ENCODE data around the gene TLX3.
"Not testable (repeated sequence)": the region's sequence is repeated elsewhere in the genome, so short reads cannot be mapped to it uniquely, and the experiment has no call there.

Gene TLX3

DNA sequence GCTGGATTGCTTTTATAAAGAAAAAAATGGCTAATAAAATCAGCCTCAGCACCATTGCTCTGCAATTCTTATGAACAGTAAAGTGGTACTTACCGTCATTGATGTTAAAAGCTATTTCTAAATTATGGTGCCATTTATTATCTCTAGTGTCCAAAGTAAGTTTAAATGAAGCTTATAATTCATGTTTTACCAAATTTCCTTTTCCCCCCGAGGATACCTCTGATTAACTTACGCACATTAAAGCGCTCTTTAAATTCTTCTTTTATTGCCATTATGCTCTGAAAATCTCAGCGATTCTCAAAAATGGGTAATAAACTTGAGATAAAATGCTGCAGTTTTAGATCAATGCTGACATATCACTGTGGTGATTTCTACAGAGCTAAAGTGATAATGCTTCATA, 13.5 kb downstream of the TLX3 start:
- DNase-seq (ENCODE audit: low read depth in 3 of 3, low spot score in 1 of 3), result no peak

DNA sequence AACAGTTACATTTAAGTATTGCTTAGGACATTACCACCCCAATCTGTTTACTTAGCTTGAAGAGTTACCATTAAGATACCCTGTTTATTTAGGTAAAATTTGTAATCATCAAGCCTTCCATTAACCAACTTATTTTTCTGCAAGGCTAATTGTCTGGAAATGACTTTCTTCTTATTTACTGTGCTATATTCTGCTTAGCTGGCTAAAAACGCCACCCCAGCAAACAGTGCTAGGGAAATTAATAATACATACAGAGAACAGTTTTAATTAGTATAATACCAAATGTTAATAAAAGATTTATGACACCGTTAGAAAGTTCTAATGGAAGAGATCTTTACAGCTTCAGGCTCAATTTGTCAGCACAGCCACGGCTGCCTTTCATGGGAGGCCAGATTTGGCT, 14.0 kb downstream of the TLX3 start:
- no peak for DNase-seq (ENCODE audit: low read depth in 3 of 3, low spot score in 1 of 3)

DNA sequence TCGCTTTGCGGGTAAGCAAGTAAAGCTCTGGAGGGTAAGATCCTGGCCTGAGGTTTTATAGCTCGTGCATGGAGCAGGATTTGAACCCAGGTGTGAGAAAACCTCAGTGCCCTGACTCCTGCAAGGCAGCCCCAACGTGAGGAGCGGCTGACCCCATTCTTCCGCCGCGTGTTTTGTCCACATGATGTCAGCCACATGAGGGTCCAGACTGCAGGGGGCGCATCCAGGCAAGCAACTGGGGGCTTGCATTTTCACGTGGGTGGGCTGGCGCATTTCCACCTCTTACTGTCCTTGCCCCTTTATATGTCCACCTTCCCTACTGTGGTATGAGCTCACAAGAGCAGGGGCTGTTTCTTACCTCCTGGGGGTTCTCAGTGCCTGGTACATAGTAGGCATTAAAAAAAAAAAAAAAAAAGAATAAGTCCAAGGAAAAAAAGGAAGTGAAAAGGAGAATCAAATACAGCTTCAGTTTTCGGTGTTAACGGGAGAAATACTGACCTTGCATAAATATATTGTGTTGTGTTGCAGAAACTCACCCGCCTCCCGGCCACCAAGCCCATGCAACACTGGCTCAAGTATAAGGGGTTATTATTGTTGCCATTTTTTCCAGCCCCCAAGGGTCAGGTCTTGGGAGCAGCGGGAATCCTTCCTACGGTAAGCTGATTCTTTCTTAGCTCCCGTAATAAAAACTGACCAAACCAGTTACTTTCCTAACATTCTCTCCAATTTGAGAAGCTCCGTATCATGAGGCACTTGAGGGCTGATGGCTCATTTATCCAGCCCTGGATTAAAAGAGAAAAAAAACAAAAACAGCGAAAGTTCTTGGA, 15.0 kb downstream of the TLX3 start:
- no peak for DNase-seq (ENCODE audit: low read depth in 3 of 3, low spot score in 1 of 3)

DNA sequence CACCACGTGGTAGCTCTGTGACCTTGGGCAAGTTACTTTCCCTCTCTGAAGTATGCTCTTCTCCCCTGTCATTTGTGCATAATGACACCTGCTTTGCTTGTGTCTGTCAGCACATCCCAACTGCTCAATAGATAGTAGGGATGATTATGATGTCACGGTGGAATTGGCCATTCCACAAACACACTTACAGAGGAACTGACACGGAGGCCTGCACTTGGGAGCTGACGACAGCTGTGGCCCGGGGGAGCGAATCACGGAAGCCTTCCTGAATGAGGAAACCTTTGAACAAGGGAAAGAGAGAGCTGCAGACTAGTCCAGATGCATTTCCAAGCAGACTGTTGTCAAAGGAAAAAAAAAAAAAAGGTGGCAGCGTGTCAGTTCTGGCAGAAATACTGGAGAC, 21.0 kb downstream of the TLX3 start:
- no peak for DNase-seq (ENCODE audit: low read depth in 3 of 3, low spot score in 1 of 3)

DNA sequence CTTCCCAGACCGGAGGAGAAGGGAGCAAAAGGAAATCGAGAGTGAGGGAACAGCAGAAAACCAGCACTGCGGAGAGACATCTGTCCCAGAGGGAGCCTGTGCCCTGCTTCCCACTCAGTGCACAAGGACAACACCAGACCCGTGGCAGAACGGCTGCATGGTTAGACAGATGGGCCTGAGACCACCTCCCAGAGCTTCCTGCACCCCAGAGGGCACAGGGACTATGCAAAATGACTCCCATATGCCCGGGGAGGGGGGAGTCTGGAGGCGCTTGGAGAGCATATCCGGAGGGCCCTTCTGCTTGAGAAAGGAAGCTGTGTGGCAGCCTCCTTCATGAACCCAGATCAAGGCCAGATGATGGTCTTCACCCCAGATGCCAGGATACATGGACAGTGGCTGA, 26.6 kb downstream of the TLX3 start:
- DNase-seq (ENCODE audit: low read depth in 3 of 3, low spot score in 1 of 3), result no peak

DNA sequence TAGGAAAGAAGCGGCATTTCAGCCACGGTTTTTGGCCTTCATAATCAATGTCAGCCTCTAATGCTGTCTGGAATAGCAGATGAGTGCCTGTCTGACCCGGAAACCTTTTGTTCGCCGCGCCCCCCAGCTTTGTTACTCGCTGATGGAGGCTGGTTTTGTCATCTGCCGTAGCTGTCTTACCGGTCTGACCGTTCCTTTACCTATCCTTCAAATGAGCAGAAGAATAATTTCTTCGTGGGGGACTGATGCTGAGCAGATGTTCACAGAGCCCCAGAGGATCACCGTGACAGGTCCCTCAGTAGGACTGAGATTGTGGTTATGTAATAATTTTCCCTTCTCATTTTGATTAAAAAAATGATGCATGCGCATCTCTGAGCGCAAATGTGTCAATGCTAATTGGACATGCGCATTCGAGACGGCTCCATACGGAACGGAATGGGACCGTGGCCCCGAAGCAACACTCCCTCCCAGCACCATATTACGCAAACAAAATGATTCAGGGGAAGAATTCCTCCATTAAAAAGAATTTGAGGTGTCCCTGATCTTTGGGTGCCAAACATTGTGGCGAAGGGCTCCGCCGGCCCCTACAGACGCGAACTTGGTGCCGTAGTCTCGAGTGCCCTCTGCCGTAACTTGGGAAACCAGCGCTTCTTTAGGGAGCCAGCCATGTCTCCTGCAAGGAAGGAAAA, 27.6 kb downstream of the TLX3 start:
- DNase-seq (ENCODE audit: low read depth in 3 of 3, low spot score in 1 of 3), result no peak

DNA sequence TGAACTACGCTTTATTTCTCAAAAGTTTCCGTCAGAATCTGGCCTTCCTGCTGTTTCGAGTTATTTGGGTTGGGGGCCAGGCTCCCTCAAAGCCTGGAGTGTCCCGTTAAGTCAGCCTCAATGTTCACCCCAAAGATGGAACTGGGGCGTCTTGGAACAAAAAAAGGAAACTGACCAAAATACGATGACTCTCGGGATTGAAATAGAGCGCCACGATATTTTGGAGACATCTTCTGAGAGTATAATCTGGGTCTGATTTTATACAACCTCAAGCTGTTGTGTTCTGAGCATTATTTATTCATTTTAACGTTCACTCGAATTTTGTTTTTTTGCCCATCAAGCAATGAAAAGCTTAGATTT, 28.1 kb downstream of the TLX3 start:
- no peak for DNase-seq (ENCODE audit: low read depth in 3 of 3, low spot score in 1 of 3)

DNA sequence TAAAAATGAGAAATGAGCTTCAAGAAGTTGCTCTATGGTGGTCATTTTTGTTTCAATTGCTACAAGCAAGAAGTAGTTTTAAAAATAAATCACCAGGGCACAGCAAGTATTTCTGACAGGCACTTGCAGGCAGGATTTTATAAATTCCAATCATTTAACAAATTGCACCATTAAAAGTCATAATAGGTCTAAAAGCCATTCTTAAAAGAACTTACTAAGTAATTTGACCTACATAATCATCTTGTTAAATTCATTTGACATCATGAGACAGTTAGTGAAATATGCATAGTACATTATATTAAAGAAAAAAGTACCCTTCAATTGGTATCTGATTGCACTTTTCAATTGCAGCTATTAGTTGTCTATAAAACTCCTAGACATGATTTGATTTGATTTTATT, 31.0 kb downstream of the TLX3 start:
- no peak for DNase-seq (ENCODE audit: low read depth in 3 of 3, low spot score in 1 of 3)

DNA sequence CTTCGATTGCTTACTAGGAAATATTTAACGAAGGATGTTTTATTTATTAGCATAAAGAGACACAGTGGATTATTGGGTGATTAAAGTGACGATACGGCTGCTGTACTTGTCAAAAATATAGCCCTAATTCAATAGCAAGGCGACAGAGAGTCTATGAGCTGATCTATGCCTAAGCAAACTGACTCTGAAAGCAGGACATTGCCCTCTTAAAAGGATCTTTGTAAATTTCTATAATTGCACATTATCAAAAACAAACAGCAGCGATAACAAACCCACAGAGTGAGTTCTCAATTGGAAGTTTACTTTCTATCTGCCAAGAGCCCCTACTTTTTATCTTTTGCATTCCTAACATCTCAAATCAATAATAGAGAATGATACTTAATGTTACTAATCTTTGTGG, 31.4 kb downstream of the TLX3 start:
- no peak for DNase-seq (ENCODE audit: low read depth in 3 of 3, low spot score in 1 of 3)

DNA sequence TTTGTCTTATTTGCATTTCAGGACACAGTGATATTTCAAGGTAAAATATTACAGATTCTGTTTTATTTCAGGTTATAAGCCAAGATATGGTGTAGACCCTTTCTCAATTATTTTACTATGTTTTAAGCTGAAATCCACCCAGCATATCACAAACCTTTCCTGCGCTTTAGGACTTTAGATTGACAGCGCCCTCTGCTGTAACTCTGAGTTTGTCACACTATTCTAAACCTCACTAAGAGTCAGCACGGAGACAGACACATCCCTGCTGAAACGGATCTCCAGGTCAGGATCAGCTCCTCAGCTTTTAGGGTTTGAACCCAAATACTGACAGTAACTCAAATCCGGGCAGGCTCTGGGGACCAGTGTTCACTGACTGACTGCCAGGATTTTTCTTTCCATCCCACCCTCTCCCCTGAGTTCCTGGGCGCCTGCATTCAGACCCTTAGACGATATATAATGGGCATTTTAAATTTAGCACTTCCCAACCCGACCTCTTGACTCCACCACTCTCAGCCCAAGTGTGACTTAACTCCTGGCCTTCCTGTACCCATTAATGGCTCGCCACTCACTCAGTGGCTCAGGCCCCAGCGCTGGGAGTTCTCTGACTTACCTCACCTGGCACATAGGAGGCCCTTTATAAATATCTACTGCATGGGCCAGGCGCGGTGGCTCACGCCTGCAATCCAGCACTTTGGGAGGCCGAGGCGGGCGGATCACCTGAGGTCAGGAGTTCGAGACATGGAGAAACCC, 33.5 kb downstream of the TLX3 start:
- DNase-seq (ENCODE audit: low read depth in 3 of 3, low spot score in 1 of 3), result no peak

DNA sequence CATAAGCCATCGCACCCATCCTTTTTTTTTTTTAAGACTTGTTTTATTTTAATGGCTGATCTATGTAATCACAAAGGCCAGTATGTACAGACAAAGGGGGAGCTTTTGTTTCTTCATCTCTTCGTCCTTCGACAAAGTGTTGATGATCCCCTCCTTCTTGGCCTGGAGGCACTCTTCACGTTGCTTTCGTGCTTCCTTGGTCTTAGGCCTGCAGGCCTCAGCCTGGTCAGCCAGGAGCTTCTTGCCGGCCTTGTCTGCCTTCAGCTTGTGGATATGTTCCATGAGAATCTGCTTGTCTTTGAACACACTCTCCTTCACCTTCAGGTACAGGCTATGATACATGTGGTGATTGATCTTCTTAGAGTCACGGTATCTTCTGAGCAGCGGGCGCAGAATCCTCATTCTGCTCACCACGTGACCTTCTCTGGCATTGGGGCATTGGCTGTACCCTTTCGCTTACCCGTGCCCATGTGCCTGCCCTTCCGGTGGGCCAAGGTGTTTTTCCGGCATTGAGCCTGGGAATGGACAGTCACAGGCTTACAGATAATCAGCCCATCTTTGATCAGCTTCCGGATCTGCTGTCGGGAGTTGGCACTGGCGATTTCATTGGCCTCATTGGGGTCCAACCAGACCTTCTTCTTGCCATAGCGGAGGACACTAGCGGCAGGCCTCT, 36.0 kb downstream of the TLX3 start:
- no peak for DNase-seq (ENCODE audit: low read depth in 3 of 3, low spot score in 1 of 3)

DNA sequence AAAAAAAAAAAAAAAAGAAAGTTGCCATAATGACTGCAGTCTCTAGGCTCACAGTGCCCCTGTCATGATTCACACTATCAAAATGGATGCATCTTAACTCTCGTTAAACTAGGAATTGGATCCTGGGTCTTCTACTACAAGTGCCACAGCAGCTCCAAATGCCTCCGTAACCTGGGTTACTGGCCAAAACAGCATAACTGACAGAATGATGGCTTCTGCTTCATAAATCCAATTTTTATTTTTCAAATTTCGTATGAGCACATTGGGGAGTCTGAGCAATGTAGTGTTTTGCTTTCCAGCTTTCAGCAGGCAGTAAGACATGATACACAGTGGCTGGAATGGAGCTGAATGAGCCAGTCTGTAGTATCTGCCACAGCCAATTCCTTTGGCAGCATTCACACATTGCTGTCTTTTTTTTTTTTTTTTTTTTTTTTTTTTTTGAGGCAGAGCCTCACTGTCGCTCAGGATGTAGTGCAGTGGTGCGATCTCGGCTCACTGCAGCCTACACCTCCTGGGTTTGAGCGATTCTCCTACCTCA, 42.6 kb downstream of the TLX3 start:
- DNase-seq (ENCODE audit: low read depth in 3 of 3, low spot score in 1 of 3), result no peak

DNA sequence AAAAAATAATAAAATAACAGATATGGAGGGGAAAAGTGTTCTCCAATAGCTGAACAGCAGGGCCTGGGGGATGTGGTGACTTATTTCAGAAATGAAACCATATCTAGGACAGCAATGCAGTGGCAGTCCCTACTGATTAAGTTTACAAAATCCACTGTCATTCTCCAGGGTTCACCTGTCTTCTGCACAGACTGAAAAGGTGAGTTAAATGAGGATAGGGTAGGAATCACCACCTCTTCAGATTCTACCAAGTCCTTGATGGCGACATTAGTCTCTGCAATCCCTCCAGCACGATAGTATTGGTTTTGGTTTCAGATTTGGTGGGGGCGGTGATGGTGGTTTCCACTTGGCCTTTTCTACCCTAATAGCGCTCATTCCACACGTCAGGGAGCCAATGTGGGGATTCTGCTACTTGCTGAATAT, 46.3 kb downstream of the TLX3 start:
- DNase-seq (ENCODE audit: low read depth in 3 of 3, low spot score in 1 of 3), result no peak

DNA sequence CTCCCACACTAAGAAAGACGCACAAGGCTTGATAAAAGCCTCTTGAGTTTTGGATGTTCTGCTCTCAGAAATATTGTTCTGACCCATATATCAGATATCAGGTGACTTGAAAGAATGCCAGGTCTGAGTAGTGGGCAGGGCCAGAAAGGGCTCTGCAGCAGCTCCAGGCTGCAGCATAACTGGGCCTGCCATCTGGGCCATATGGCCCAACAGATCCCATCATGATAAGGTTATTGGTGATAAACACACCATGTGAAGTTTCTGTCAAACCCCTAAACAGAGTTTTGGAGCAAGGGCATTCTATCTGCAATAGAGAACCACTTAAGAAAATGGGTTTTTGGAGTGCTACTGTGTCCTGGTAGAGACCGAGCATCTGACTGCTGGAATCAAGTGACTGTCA, 48.8 kb downstream of the TLX3 start:
- DNase-seq (ENCODE audit: low read depth in 3 of 3, low spot score in 1 of 3), result no peak

DNA sequence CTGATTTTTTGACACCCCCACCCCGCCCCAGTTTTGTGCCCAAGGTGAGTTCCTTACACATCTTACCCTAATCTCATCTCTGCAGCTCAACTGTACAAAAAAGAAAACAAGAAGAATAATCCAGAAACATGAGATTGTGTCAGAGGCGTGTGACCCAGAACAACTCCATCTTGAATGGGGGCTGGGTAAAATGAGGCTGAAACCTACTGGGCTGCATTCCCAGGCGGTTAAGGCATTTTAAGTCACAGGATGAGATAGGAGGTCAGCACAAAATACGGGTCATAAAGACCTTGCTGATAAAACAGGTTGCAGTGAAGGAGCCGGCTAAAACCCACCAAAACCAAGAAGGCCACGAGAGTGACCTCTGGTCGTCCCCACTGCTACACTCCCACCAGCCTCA, 52.1 kb downstream of the TLX3 start:
- not testable (repeated sequence) for DNase-seq (ENCODE audit: low read depth in 3 of 3, low spot score in 1 of 3)

All from stimulated activated CD4-positive, alpha-beta T cell treated with anti-CD3 and anti-CD28 coated beads, TNF-alpha, amount 100 ng/mL, for 1 hour (primary cell).